SK-N-SH (cell line): ENCODE data around the gene SELENOV. TPM values are rescaled to one million over a fixed set of nuclear protein-coding genes. Genes with fewer than 3 reads are reported as not detected.

ENCODE experiments used
- CTCF ChIA-PET: fragments of 300-600, 350-600 bp; formaldehyde crosslinking; extraction: SDS; loops from one replicate; lab custom pipeline; 2021; lab: Yijun Ruan, JAX
- POLR2A ChIA-PET: fragments of 350-600 bp; sonication (Branson Sonifier 250); formaldehyde crosslinking; extraction: SDS; loops from one replicate; lab custom pipeline; 2020; ENCODE audit warnings: antibody characterized with exemption, inconsistent platforms; lab: Yijun Ruan, JAX
- DNase-seq: peaks from one replicate; pipeline ENCODE4 v3.0.0; 2012
- H2AFZ ChIP-seq: fragments of 200-600 bp; sonication (generic); 2 replicates; pipeline ENCODE4 v1.8.1; 2016; ENCODE audit warnings: antibody characterized with exemption, mild to moderate bottlenecking, low read depth
- H3F3A ChIP-seq: fragments of 200-600 bp; sonication (generic); replicated peaks from 2 replicates; pipeline ENCODE3; 2016; ENCODE audit warnings: antibody characterized with exemption, mild to moderate bottlenecking; ENCODE audit not compliant: insufficient read depth
- H3K27ac ChIP-seq, 2 experiments: fragments of 200-500 bp in 1 of 2; fragments of 200-600 bp in 1 of 2; sonication (Bioruptor generic) in 1 of 2; sonication (generic), shearing (Covaris generic) in 1 of 2; 2 replicates each; pipeline versions ENCODE4 v1.5.1 to v1.6.1; 2014 to 2016; ENCODE audit warnings: low read depth in 2 of 2, inconsistent platforms in 1 of 2, low read length in 1 of 2, mild to moderate bottlenecking in 1 of 2, mixed read lengths in 1 of 2
- H3K27me3 ChIP-seq: fragments of 200-600 bp; sonication (generic), shearing (Covaris generic); 2 replicates; pipeline ENCODE4 v1.6.1; 2016; ENCODE audit warnings: mixed run types; ENCODE audit not compliant: insufficient read depth
- H3K36me3 ChIP-seq, 2 experiments: fragments of 200-500 bp in 1 of 2; fragments of 200-600 bp in 1 of 2; sonication (Bioruptor generic) in 1 of 2; sonication (generic) in 1 of 2; replicated peaks in 1 of 2; 2 replicates each; pipeline versions ENCODE3 to v1.5.1; 2014 to 2016; ENCODE audit warnings: low read length in 1 of 2, mild to moderate bottlenecking in 1 of 2; ENCODE audit not compliant: insufficient read depth in 2 of 2, control insufficient read depth in 1 of 2
- H3K4me1 ChIP-seq, 2 experiments: fragments of 200-500 bp in 1 of 2; fragments of 200-600 bp in 1 of 2; sonication (Bioruptor generic) in 1 of 2; sonication (generic), shearing (Covaris generic) in 1 of 2; 2 replicates each; pipeline versions ENCODE4 v1.5.1 to v1.6.1; 2014 to 2016; ENCODE audit warnings: low read depth in 1 of 2, low read length in 1 of 2, mixed run types in 1 of 2; ENCODE audit not compliant: insufficient read depth in 2 of 2, control insufficient read depth in 1 of 2
- H3K4me2 ChIP-seq: fragments of 200-600 bp; sonication (generic), shearing (Covaris generic); 2 replicates; pipeline ENCODE4 v1.6.1; 2017; ENCODE audit warnings: mixed run types
- H3K4me3 ChIP-seq, 2 experiments: fragments of 200-500 bp in 1 of 2; fragments of 200-600 bp in 1 of 2; sonication (Bioruptor generic) in 1 of 2; sonication (generic), shearing (Covaris generic) in 1 of 2; 2 replicates each; pipeline versions ENCODE4 v1.5.1 to v1.8.1; 2014 to 2016; ENCODE audit warnings: low read depth in 2 of 2, inconsistent platforms in 1 of 2, low read length in 1 of 2, mild to moderate bottlenecking in 1 of 2, mixed read lengths in 1 of 2, moderate library complexity in 1 of 2
- H3K79me2 ChIP-seq: fragments of 200-600 bp; sonication (generic); 2 replicates; pipeline ENCODE4 v1.8.1; 2017; ENCODE audit warnings: mild to moderate bottlenecking; ENCODE audit not compliant: insufficient read depth
- H3K9ac ChIP-seq: fragments of 200-600 bp; sonication (generic); 2 replicates; pipeline ENCODE4 v1.6.1; 2017; ENCODE audit warnings: mixed run types
- H3K9me2 ChIP-seq: fragments of 200-600 bp; sonication (generic); 2 replicates; pipeline ENCODE4 v1.6.1; 2017; ENCODE audit warnings: mixed run types
- H3K9me3 ChIP-seq: fragments of 200-600 bp; sonication (generic); 2 replicates; pipeline ENCODE4 v1.6.1; 2017; ENCODE audit warnings: mixed run types, mild to moderate bottlenecking, moderate library complexity
- H4K20me1 ChIP-seq: fragments of 200-600 bp; sonication (generic); 2 replicates; pipeline ENCODE4 v1.6.1; 2017; ENCODE audit warnings: mild to moderate bottlenecking, mixed run types; ENCODE audit not compliant: insufficient read depth
- CHD2 ChIP-seq: fragments of 150-350 bp; IDR thresholded peaks from 2 replicates; pipeline ENCODE4 v1.6.1; 2018; ENCODE audit warnings: low read length; ENCODE audit not compliant: partially characterized antibody
- CTCF ChIP-seq: fragments of 200-600 bp; sonication (generic); IDR thresholded peaks from 2 replicates; pipeline ENCODE4 v1.6.1; 2017; ENCODE audit warnings: antibody characterized with exemption, mild to moderate bottlenecking, moderate library complexity
- EP300 ChIP-seq, 2 experiments: IDR thresholded peaks; 2 replicates each; pipeline versions ENCODE4 v1.4.0 to v1.6.1; 2012; ENCODE audit warnings: borderline replicate concordance in 1 of 2, low read depth in 1 of 2, low read length in 1 of 2
- FOSL2 ChIP-seq: IDR thresholded peaks from 2 replicates; pipeline ENCODE4 v1.4.0; 2012; ENCODE audit warnings: low read depth, mild to moderate bottlenecking, moderate library complexity, borderline replicate concordance
- FOXJ3 ChIP-seq: sonication (generic); formaldehyde crosslinking; IDR thresholded peaks from 2 replicates; pipeline ENCODE4 v1.5.1; 2020; ENCODE audit warnings: mild to moderate bottlenecking, missing genetic modification reagents
- GABPA ChIP-seq: IDR thresholded peaks from 2 replicates; pipeline ENCODE4 v1.4.0; 2012; ENCODE audit warnings: low read depth, mild to moderate bottlenecking
- GATA2 ChIP-seq: sonication (generic); formaldehyde crosslinking; IDR thresholded peaks from 2 replicates; pipeline ENCODE4 v1.5.0; 2020; ENCODE audit warnings: mild to moderate bottlenecking, missing genetic modification reagents
- JUND ChIP-seq: IDR thresholded peaks from 2 replicates; pipeline ENCODE4 v1.4.0; 2012
- MEF2A ChIP-seq: IDR thresholded peaks from 2 replicates; pipeline ENCODE4 v1.4.0; 2012; ENCODE audit warnings: low read depth, borderline replicate concordance
- MXI1 ChIP-seq: IDR thresholded peaks from 2 replicates; pipeline ENCODE4 v1.6.1; 2012; ENCODE audit warnings: mild to moderate bottlenecking, low read depth, low read length, improper control_type of control experiment
- POLR2AphosphoS5 ChIP-seq: IDR thresholded peaks from 2 replicates; pipeline ENCODE4 v1.6.1; 2012; ENCODE audit warnings: low read depth, low read length
- RCOR1 ChIP-seq: fragments of 150-350 bp; IDR thresholded peaks from 2 replicates; pipeline ENCODE4 v1.6.1; 2017; ENCODE audit warnings: antibody characterized with exemption, low read length
- REST ChIP-seq: IDR thresholded peaks from 2 replicates; pipeline ENCODE4 v1.6.1; 2012; ENCODE audit warnings: mild to moderate bottlenecking, low read depth, low read length, moderate library complexity
- RFX5 ChIP-seq: IDR thresholded peaks from 2 replicates; pipeline ENCODE4 v1.6.1; 2012; ENCODE audit warnings: mild to moderate bottlenecking, improper control_type of control experiment, low read length
- SIN3A ChIP-seq: IDR thresholded peaks from 2 replicates; pipeline ENCODE4 v1.6.1; 2012; ENCODE audit warnings: low read depth, mild to moderate bottlenecking, low read length, moderate library complexity, borderline replicate concordance
- SMC3 ChIP-seq: IDR thresholded peaks from 2 replicates; pipeline ENCODE4 v1.6.1; 2012; ENCODE audit warnings: low read depth, low read length, improper control_type of control experiment
- TAF1 ChIP-seq: IDR thresholded peaks from 2 replicates; pipeline ENCODE4 v1.6.1; 2012; ENCODE audit warnings: low read depth, mild to moderate bottlenecking, low read length, moderate library complexity, borderline replicate concordance
- TCF12 ChIP-seq: IDR thresholded peaks from 2 replicates; pipeline ENCODE4 v1.4.0; 2012
- USF1 ChIP-seq: IDR thresholded peaks from 2 replicates; pipeline ENCODE4 v1.4.0; 2012; ENCODE audit warnings: low read depth, borderline replicate concordance
- YY1 ChIP-seq: IDR thresholded peaks from 2 replicates; pipeline ENCODE4 v1.4.0; 2012; ENCODE audit warnings: low read depth, mild to moderate bottlenecking
- WGBS: methylation state at CpG from one replicate; pipeline ENCODE4 v1.1.6; 2017; ENCODE audit warnings: low lambda C conversion rate; 5-methylcytosine and 5-hydroxymethylcytosine counted together
- polyA plus RNA-seq, 3 experiments: library from polyadenylated mRNA; depleted of rRNA; stranded (reverse); fragments of >200 nt; gene quantifications; 2 replicates each; pipeline ENCODE4 v1.2.3, GENCODE V29; 2012

The SELENOV gene
- polyA plus RNA-seq, 1 of the 3 experiments (the other 2 are of a cell fraction) = 0.08 TPM

- TF ChIP-seq REST = no peak
- TF ChIP-seq TCF12 = no peak
- TF ChIP-seq POLR2AphosphoS5 = no peak
- no peak for TF ChIP-seq TAF1
- TF ChIP-seq CHD2 = no peak
These were observed 25.4 kb downstream of the SELENOV start (continued) for GRCh38 chr19:39540333-39540673.

GRCh38 chr19:39542206-39542605, 27.3 kb downstream of the SELENOV start:
- ChIA-PET CTCF (interaction anchor here (0.7 to 3.1 kb wide), 6 partner anchors 9 to 302 kb away, joined by 3 to 20 read pairs (median 4); no protein-coding TSS in a partner anchor), POLR2A (no interaction called here)
- no peak for DNase-seq
- Histone ChIP-seq H3K4me3 (no peak overlapping the region), H3F3A (no peaks in the 10 kb centered on the region), H3K36me3 (no peaks in the 10 kb centered on the region), H2AFZ (no peak overlapping the region), H3K4me2 (no peak overlapping the region), H4K20me1 (peaks cover 7% of the 10 kb centered on the region; the same call in 1 of the 2 replicates), H3K27ac (no peak overlapping the region), H3K27me3 (peaks cover 6% of the 10 kb centered on the region; the same call in 1 of the 2 replicates), H3K4me1 (peaks cover 3 to 7% of the 10 kb centered on the region in 2 experiments; a peak in 2 of 4 replicates), H3K9me2 (no peaks in the 10 kb centered on the region), H3K79me2 (peaks cover 23% of the 10 kb centered on the region), H3K9me3 (no peaks in the 10 kb centered on the region), H3K9ac (no peak overlapping the region)
- 69% methylated on average over 2 of the region's 2 CpGs for WGBS
- no peak for TF ChIP-seq RFX5
- no peak for TF ChIP-seq TAF1
- no peak for TF ChIP-seq GABPA
- TF ChIP-seq YY1 = no peak
- no peak for TF ChIP-seq REST
- TF ChIP-seq MXI1 = no peak
- TF ChIP-seq CTCF = no peak
- no peak for TF ChIP-seq MEF2A
- no peak for TF ChIP-seq JUND
- TF ChIP-seq FOXJ3 (CRISPR knock-in tag) = no peak
- no peak for TF ChIP-seq SMC3
- TF ChIP-seq RCOR1 = no peak
- no peak for TF ChIP-seq GATA2 (CRISPR knock-in tag)
- no peak for TF ChIP-seq USF1
- TF ChIP-seq TCF12 = no peak
- TF ChIP-seq FOSL2 = no peak
- TF ChIP-seq EP300 (IDR thresholded peaks at IDR 0.05; ENCODE audit: borderline replicate concordance in 1 of 2, low read depth in 1 of 2, low read length in 1 of 2) = no peak
- no peak for TF ChIP-seq SIN3A
